Thoracic aorta (tissue), 2 donors: ENCODE measurements around the gene ZMYND12. TPM values are rescaled to one million over a fixed set of nuclear protein-coding genes. Genes with fewer than 3 reads are reported as not detected.

Experiments used
- ATAC-seq: fragments of 150-250 bp; one replicate; pipeline ENCODE4 v1.8.0; 2017; ENCODE audit warnings: low read depth; ENCODE audit not compliant: insufficient number of reproducible peaks, low FRiP score
- DNase-seq: peaks from one replicate; pipeline ENCODE4 v3.0.0-alpha.2; 2020; ENCODE audit warnings: low spot score
- H3K27ac ChIP-seq, 2 donors: fragments of 200-600 bp; sonication (generic); 1 replicate in 1 of 2; 2 replicates in 1 of 2; pipeline ENCODE4 v1.5.1; 2016; ENCODE audit warnings: mild to moderate bottlenecking in 2 of 2, moderate library complexity in 2 of 2
- H3K27me3 ChIP-seq: fragments of 200-600 bp; sonication (generic); replicated peaks from 2 replicates; pipeline ENCODE4 v1.6.0; 2016; ENCODE audit warnings: mild to moderate bottlenecking; ENCODE audit not compliant: insufficient read depth
- H3K36me3 ChIP-seq: fragments of 200-600 bp; sonication (generic); one replicate; pipeline ENCODE4 v1.5.1; 2016
- H3K4me1 ChIP-seq, 2 donors: fragments of 200-600 bp; sonication (generic); 1 replicate in 1 of 2; 2 replicates in 1 of 2; pipeline versions ENCODE4 v1.5.1 to v1.6.0; 2016; ENCODE audit warnings: low read depth in 2 of 2, mild to moderate bottlenecking in 1 of 2; ENCODE audit not compliant: control insufficient read depth in 1 of 2
- H3K4me3 ChIP-seq: fragments of 200-600 bp; sonication (generic); 2 replicates; pipeline ENCODE4 v1.5.1; 2016; ENCODE audit warnings: mild to moderate bottlenecking
- H3K9me3 ChIP-seq: fragments of 200-600 bp; sonication (generic); 2 replicates; pipeline ENCODE4 v1.5.1; 2016
- CTCF ChIP-seq: fragments of 200-600 bp; sonication (generic); IDR thresholded peaks from one replicate; pipeline ENCODE4 v1.5.1; 2019; ENCODE audit warnings: antibody characterized with exemption
- total RNA-seq, 2 donors: library from RNA; depleted of rRNA; stranded (reverse); fragments of >200 nt; gene quantifications; one replicate each; pipeline versions ENCODE4 v1.1.0 to v1.2.3, GENCODE V29; 2016

ZMYND12 gene
- total RNA-seq, 2 donors from 2014 or later = 1.9 TPM; not detected in 1

GRCh38 chr1:42392967-42393848, 62.6 kb downstream of the ZMYND12 start:
- Histone ChIP-seq H3K27me3 (no peaks in the 10 kb centered on the region), H3K9me3 (no peaks in the 10 kb centered on the region), H3K4me1 (no peaks in the 10 kb centered on the region), H3K36me3 (no peaks in the 10 kb centered on the region), H3K27ac (no peak overlapping the region), H3K4me3 (no peak overlapping the region)
- DNase-seq = no peak
- TF ChIP-seq CTCF = no peak
- no peak for ATAC-seq

- H3K27ac ChIP-seq = no peak overlapping the region
- no peak for ATAC-seq
- no peaks in the 10 kb centered on the region for H3K36me3 ChIP-seq
- no peaks in the 10 kb centered on the region for H3K27me3 ChIP-seq
- no peaks in the 10 kb centered on the region for H3K4me1 ChIP-seq
- DNase-seq = no peak
- H3K4me3 ChIP-seq = no peak overlapping the region
- TF ChIP-seq CTCF = no peak
- no peaks in the 10 kb centered on the region for H3K9me3 ChIP-seq
Measured at GRCh38 chr1:42392255-42392654, 63.6 kb downstream of the ZMYND12 start.

GRCh38 chr1:42386051-42386450, 69.8 kb downstream of the ZMYND12 start:
- TF ChIP-seq CTCF = no peak
- H3K4me3 ChIP-seq = no peak overlapping the region
- no peaks in the 10 kb centered on the region for H3K36me3 ChIP-seq
- no peaks in the 10 kb centered on the region for H3K27me3 ChIP-seq
- ATAC-seq (no peak), DNase-seq (no peak)
- H3K9me3 ChIP-seq = no peaks in the 10 kb centered on the region
- no peak overlapping the region for H3K27ac ChIP-seq
- peaks cover 3 to 5% of the 10 kb centered on the region in 2 donors for H3K4me1 ChIP-seq

GRCh38 chr1:42385283-42385682, 70.5 kb downstream of the ZMYND12 start:
- Histone ChIP-seq H3K36me3 (no peaks in the 10 kb centered on the region), H3K4me1 (peaks cover 4 to 7% of the 10 kb centered on the region in 2 donors), H3K4me3 (no peak overlapping the region), H3K9me3 (no peaks in the 10 kb centered on the region), H3K27ac (no peak overlapping the region), H3K27me3 (no peaks in the 10 kb centered on the region)
- DNase-seq = no peak
- no peak for ATAC-seq
- no peak for TF ChIP-seq CTCF

GRCh38 chr1:42381280-42381673, 74.5 kb downstream of the ZMYND12 start:
- peak overlapping the region; percentile 67 for H3K4me3 ChIP-seq
- DNase-seq (no peak), ATAC-seq (no peak)
- TF ChIP-seq CTCF = no peak
- no peaks in the 10 kb centered on the region for H3K27me3 ChIP-seq
- H3K9me3 ChIP-seq = no peaks in the 10 kb centered on the region
- peaks cover 4 to 7% of the 10 kb centered on the region in 2 donors for H3K4me1 ChIP-seq
- H3K36me3 ChIP-seq = no peaks in the 10 kb centered on the region
- H3K27ac ChIP-seq = no peak overlapping the region
